Measurements from ENCODE around the gene MTMR12.
"Not testable (repeated sequence)": the region's sequence is repeated elsewhere in the genome, so short reads cannot be mapped to it uniquely, and the experiment has no call there.

Gene MTMR12

GRCh38 chr5:32325062-32325461 is 12.3 kb upstream of the MTMR12 start:
- peak; percentile 27 for DNase-seq (ENCODE audit: low spot score)

- no peak for DNase-seq (ENCODE audit: low spot score)
These were observed 11.0 kb upstream of the MTMR12 start for GRCh38 chr5:32323741-32324140.

- DNase-seq (ENCODE audit: low spot score), result no peak
These were observed 10.1 kb upstream of the MTMR12 start for GRCh38 chr5:32322882-32323281.

GRCh38 chr5:32321787-32322186 is 9.0 kb upstream of the MTMR12 start:
- DNase-seq (ENCODE audit: low spot score), result not testable (repeated sequence)

- no peak for DNase-seq (ENCODE audit: low spot score)
These were observed 7.8 kb upstream of the MTMR12 start for GRCh38 chr5:32320576-32320975.

GRCh38 chr5:32319926-32320543 is 7.3 kb upstream of the MTMR12 start:
- no peak for DNase-seq (ENCODE audit: low spot score)

GRCh38 chr5:32319392-32319791 is 6.7 kb upstream of the MTMR12 start:
- no peak for DNase-seq (ENCODE audit: low spot score)

- no peak for DNase-seq (ENCODE audit: low spot score)
These were observed 4.3 kb upstream of the MTMR12 start for GRCh38 chr5:32317041-32317440.

GRCh38 chr5:32315221-32316014 is 2.7 kb upstream of the MTMR12 start:
- DNase-seq (ENCODE audit: low spot score), result no peak

GRCh38 chr5:32314658-32315057 is 1.9 kb upstream of the MTMR12 start:
- no peak for DNase-seq (ENCODE audit: low spot score)

GRCh38 chr5:32314152-32314488 is 1.4 kb upstream of the MTMR12 start:
- DNase-seq (ENCODE audit: low spot score), result not testable (repeated sequence)

GRCh38 chr5:32312197-32312594 is 543 bp downstream of the MTMR12 start:
- peak; percentile 76 for DNase-seq (ENCODE audit: low spot score)

- no peak for DNase-seq (ENCODE audit: low spot score)
These were observed 1.1 kb downstream of the MTMR12 start for GRCh38 chr5:32311404-32312196.

GRCh38 chr5:32309761-32310160 is 3.0 kb downstream of the MTMR12 start:
- DNase-seq (ENCODE audit: low spot score), result no peak

- no peak for DNase-seq (ENCODE audit: low spot score)
These were observed 3.8 kb downstream of the MTMR12 start for GRCh38 chr5:32308946-32309345.

GRCh38 chr5:32307769-32308194 is 5.0 kb downstream of the MTMR12 start:
- DNase-seq (ENCODE audit: low spot score), result no peak

GRCh38 chr5:32304622-32305021 is 8.1 kb downstream of the MTMR12 start:
- DNase-seq (ENCODE audit: low spot score), result no peak

GRCh38 chr5:32303755-32304120 is 9.0 kb downstream of the MTMR12 start:
- no peak for DNase-seq (ENCODE audit: low spot score)

- DNase-seq (ENCODE audit: low spot score), result no peak
These were observed 9.6 kb downstream of the MTMR12 start for GRCh38 chr5:32302835-32303754.

GRCh38 chr5:32301891-32302290 is 10.8 kb downstream of the MTMR12 start:
- DNase-seq (ENCODE audit: low spot score), result no peak

GRCh38 chr5:32299059-32299677 is 13.6 kb downstream of the MTMR12 start:
- no peak for DNase-seq (ENCODE audit: low spot score)

- no peak for DNase-seq (ENCODE audit: low spot score)
These were observed 14.7 kb downstream of the MTMR12 start for GRCh38 chr5:32298059-32298415.
